ENCODE measurements around the gene MMEL1.

MMEL1 gene

DNA sequence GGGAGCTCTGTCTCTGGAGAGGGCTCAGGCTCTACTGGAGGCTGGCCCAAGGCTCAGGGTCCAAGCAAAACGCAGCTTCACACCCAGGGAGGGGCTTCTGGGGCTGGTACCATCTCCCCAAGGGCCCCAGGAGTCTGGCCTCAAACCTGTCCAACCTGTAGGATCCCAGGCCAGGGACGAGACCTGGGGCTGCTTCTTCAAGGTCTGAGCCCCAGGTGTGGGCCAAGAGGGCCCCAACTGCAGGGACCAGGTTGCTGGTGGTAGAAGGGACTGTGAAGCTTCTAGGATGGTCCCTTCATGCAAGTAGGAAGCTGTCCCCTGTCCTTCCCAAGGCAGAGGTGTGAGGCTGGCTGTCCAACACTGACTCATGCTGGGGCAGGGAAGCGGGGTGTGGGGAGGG, 7.8 kb upstream of the MMEL1 start:
- Histone ChIP-seq H2AK5ac (ENCODE audit: low read depth, low read length) (no peak overlapping the region), H3K4me3 (ENCODE audit: low read length in 2 of 2) (no peak overlapping the region), H3K4me1 (ENCODE audit: control insufficient read depth in 2 of 2, insufficient read depth in 1 of 2, low read depth in 1 of 2, low read length in 2 of 2) (peaks cover 5 to 11% of the 10 kb centered on the region in 2 donors), H3K18ac (ENCODE audit: low read length) (no peak overlapping the region), H3K23ac (ENCODE audit: low read depth, low read length, poor library complexity) (peak overlapping the region; percentile 38), H4K91ac (ENCODE audit: low read depth, low read length, poor library complexity) (no peak overlapping the region), H4K8ac (ENCODE audit: low read depth, low read length) (no peak overlapping the region), H3K9me3 (replicated peaks in 1 of 2; ENCODE audit: control insufficient read depth in 2 of 2, insufficient read depth in 1 of 2, low read depth in 1 of 2, low read length in 2 of 2) (peaks cover 5 to 10% of the 10 kb centered on the region in 2 donors), H3K4ac (ENCODE audit: low read length) (no peak overlapping the region), H2AFZ (ENCODE audit: low read length) (no peak overlapping the region), H2BK5ac (ENCODE audit: low read length) (no peak overlapping the region), H3K27me3 (ENCODE audit: control insufficient read depth in 3 of 3, insufficient read depth in 3 of 3, low read depth in 1 of 3, low read length in 3 of 3) (peaks cover 0 to 15% (median 2%) of the 10 kb centered on the region in 3 experiments), H3K4me2 (ENCODE audit: insufficient read depth, low read length, poor library complexity, severe bottlenecking) (no peak overlapping the region), H3K9ac (ENCODE audit: low read depth, low read length, poor library complexity) (no peak overlapping the region), H2BK120ac (ENCODE audit: low read depth, low read length) (no peak overlapping the region), H2BK12ac (ENCODE audit: low read length) (no peak overlapping the region), H3K36me3 (replicated peaks in 1 of 2; ENCODE audit: control insufficient read depth in 2 of 2, insufficient read depth in 2 of 2, low read length in 2 of 2) (no peaks in the 10 kb centered on the region), H3K14ac (ENCODE audit: low read length) (no peak overlapping the region), H3K79me1 (ENCODE audit: low read depth, low read length) (peaks cover 13% of the 10 kb centered on the region), H3K27ac (replicated peaks; ENCODE audit: low read length) (no peak overlapping the region), H2BK15ac (ENCODE audit: low read length) (no peak overlapping the region)
- WGBS, 2 donors (ENCODE audit: extremely low coverage in 2 of 2, insufficient read length in 2 of 2, insufficient replicate concordance in 1 of 2) = no CpG with 5 or more reads among the region's 3 CpGs
- DNase-seq (ENCODE audit: low spot score) = no peak

DNA sequence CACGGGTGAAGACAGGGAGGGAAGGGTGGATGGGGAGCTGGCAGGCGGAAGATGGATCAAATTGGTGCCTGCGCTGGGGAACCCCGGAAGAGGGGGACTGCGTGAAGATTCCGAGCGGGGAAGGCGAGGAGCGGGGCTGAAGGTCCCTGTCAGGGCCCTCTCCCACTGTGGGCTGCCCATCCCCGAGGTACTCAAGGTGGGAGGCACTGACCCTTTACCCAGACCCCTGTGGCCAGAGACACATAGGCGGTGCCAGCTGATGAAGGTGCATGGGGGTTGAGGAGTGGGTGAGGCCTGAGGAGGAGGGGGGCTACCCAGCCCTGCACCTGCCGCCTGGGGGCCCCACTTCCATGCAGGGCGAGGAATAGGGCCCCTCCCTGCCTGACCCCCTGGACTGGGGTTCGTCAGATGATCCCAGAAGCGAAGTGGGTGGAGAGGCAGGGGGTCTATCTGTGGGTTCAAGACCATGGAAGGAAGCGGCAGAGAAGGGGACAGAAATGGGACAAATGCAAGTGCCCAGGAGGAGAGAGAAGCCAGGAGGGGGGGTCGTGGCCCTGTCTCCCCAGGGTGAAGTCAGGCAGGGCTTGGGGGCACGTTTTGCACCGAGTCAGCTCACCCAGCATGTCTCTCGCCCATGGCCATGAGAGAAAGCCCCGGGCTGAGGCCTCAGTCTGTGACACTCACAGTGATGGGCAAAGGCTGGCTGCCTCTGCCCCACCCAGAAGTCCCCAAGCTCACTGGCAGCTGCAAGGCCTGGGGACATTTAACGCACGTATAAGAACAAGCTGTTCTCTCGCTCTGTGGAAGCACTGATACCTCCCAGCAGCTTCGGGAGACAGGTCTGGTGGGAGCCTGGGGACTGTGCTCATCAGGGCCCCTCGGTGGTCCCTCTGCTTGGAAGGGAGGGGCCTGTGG, 7.0 kb upstream of the MMEL1 start:
- peak overlapping the region; percentile 50 for H3K9ac ChIP-seq (ENCODE audit: low read depth, low read length, poor library complexity)
- H2AFZ ChIP-seq (ENCODE audit: low read length) = no peak overlapping the region
- peaks cover 5 to 11% of the 10 kb centered on the region in 2 donors for H3K4me1 ChIP-seq (ENCODE audit: control insufficient read depth in 2 of 2, insufficient read depth in 1 of 2, low read depth in 1 of 2, low read length in 2 of 2)
- H2BK120ac ChIP-seq (ENCODE audit: low read depth, low read length) = no peak overlapping the region
- no peak overlapping the region for H4K8ac ChIP-seq (ENCODE audit: low read depth, low read length)
- H3K4me2 ChIP-seq (ENCODE audit: insufficient read depth, low read length, poor library complexity, severe bottlenecking) = no peak overlapping the region
- no peak for DNase-seq (ENCODE audit: low spot score)
- H2BK15ac ChIP-seq (ENCODE audit: low read length) = no peak overlapping the region
- peak overlapping the region; percentile 28 for H3K18ac ChIP-seq (ENCODE audit: low read length)
- no peak overlapping the region for H3K14ac ChIP-seq (ENCODE audit: low read length)
- H3K27ac ChIP-seq (replicated peaks; ENCODE audit: low read length) = no peak overlapping the region
- H3K79me1 ChIP-seq (ENCODE audit: low read depth, low read length) = peaks cover 13% of the 10 kb centered on the region
- no peak overlapping the region for H4K91ac ChIP-seq (ENCODE audit: low read depth, low read length, poor library complexity)
- H2BK12ac ChIP-seq (ENCODE audit: low read length) = no peak overlapping the region
- H3K23ac ChIP-seq (ENCODE audit: low read depth, low read length, poor library complexity) = peak overlapping the region; percentile 38
- H3K4me3 ChIP-seq (ENCODE audit: low read length in 2 of 2) = no peak overlapping the region
- no peaks in the 10 kb centered on the region for H3K36me3 ChIP-seq (replicated peaks in 1 of 2; ENCODE audit: control insufficient read depth in 2 of 2, insufficient read depth in 2 of 2, low read length in 2 of 2)
- H3K9me3 ChIP-seq (replicated peaks in 1 of 2; ENCODE audit: control insufficient read depth in 2 of 2, insufficient read depth in 1 of 2, low read depth in 1 of 2, low read length in 2 of 2) = peaks cover 5 to 10% of the 10 kb centered on the region in 2 donors
- no CpG with 5 or more reads among the region's 26 CpGs for WGBS, 2 donors (ENCODE audit: extremely low coverage in 2 of 2, insufficient read length in 2 of 2, insufficient replicate concordance in 1 of 2)
- no peak overlapping the region for H2AK5ac ChIP-seq (ENCODE audit: low read depth, low read length)
- no peak overlapping the region for H3K4ac ChIP-seq (ENCODE audit: low read length)
- H3K27me3 ChIP-seq (ENCODE audit: control insufficient read depth in 3 of 3, insufficient read depth in 3 of 3, low read depth in 1 of 3, low read length in 3 of 3) = peaks cover 0 to 14% (median 2%) of the 10 kb centered on the region in 3 experiments
- no peak overlapping the region for H2BK5ac ChIP-seq (ENCODE audit: low read length)

DNA sequence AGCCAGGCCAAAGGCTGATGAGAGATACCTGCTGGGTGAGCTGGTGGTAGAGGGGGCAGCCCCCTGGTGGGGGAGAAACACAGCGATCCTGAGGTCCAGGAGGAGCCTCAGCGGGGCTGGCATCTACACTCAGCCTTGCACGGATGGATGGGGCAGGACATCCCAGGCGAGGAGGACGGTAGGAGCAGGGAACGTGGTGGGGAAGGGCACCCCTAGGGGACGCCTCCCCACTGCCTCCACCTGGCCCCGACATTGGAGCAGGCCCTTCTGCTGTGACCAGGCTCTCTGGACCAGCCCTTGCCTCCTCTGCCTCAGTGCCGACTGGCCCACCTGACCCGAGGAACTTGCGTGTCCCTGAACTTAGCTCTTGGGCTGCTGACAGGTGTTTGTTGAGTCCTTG, 6.4 kb upstream of the MMEL1 start:
- H4K91ac ChIP-seq (ENCODE audit: low read depth, low read length, poor library complexity) = no peak overlapping the region
- no peak overlapping the region for H4K8ac ChIP-seq (ENCODE audit: low read depth, low read length)
- H3K79me1 ChIP-seq (ENCODE audit: low read depth, low read length) = peaks cover 13% of the 10 kb centered on the region
- H3K4ac ChIP-seq (ENCODE audit: low read length) = no peak overlapping the region
- peak overlapping the region; percentile 38 for H3K23ac ChIP-seq (ENCODE audit: low read depth, low read length, poor library complexity)
- H3K9me3 ChIP-seq (replicated peaks in 1 of 2; ENCODE audit: control insufficient read depth in 2 of 2, insufficient read depth in 1 of 2, low read depth in 1 of 2, low read length in 2 of 2) = peaks cover 5 to 10% of the 10 kb centered on the region in 2 donors
- H2AFZ ChIP-seq (ENCODE audit: low read length) = no peak overlapping the region
- H3K9ac ChIP-seq (ENCODE audit: low read depth, low read length, poor library complexity) = no peak overlapping the region
- H3K27me3 ChIP-seq (ENCODE audit: control insufficient read depth in 3 of 3, insufficient read depth in 3 of 3, low read depth in 1 of 3, low read length in 3 of 3) = peaks cover 0 to 8% (median 2%) of the 10 kb centered on the region in 3 experiments
- no peak for DNase-seq (ENCODE audit: low spot score)
- H3K18ac ChIP-seq (ENCODE audit: low read length) = no peak overlapping the region
- no peaks in the 10 kb centered on the region for H3K36me3 ChIP-seq (replicated peaks in 1 of 2; ENCODE audit: control insufficient read depth in 2 of 2, insufficient read depth in 2 of 2, low read length in 2 of 2)
- no peak overlapping the region for H3K27ac ChIP-seq (replicated peaks; ENCODE audit: low read length)
- H2AK5ac ChIP-seq (ENCODE audit: low read depth, low read length) = no peak overlapping the region
- no CpG with 5 or more reads among the region's 11 CpGs for WGBS, 2 donors (ENCODE audit: extremely low coverage in 2 of 2, insufficient read length in 2 of 2, insufficient replicate concordance in 1 of 2)
- no peak overlapping the region for H2BK120ac ChIP-seq (ENCODE audit: low read depth, low read length)
- peaks cover 5 to 11% of the 10 kb centered on the region in 2 donors for H3K4me1 ChIP-seq (ENCODE audit: control insufficient read depth in 2 of 2, insufficient read depth in 1 of 2, low read depth in 1 of 2, low read length in 2 of 2)
- H2BK12ac ChIP-seq (ENCODE audit: low read length) = no peak overlapping the region
- H3K4me3 ChIP-seq (ENCODE audit: low read length in 2 of 2) = no peak overlapping the region
- H3K4me2 ChIP-seq (ENCODE audit: insufficient read depth, low read length, poor library complexity, severe bottlenecking) = no peak overlapping the region
- H2BK5ac ChIP-seq (ENCODE audit: low read length) = no peak overlapping the region
- no peak overlapping the region for H2BK15ac ChIP-seq (ENCODE audit: low read length)
- no peak overlapping the region for H3K14ac ChIP-seq (ENCODE audit: low read length)

DNA sequence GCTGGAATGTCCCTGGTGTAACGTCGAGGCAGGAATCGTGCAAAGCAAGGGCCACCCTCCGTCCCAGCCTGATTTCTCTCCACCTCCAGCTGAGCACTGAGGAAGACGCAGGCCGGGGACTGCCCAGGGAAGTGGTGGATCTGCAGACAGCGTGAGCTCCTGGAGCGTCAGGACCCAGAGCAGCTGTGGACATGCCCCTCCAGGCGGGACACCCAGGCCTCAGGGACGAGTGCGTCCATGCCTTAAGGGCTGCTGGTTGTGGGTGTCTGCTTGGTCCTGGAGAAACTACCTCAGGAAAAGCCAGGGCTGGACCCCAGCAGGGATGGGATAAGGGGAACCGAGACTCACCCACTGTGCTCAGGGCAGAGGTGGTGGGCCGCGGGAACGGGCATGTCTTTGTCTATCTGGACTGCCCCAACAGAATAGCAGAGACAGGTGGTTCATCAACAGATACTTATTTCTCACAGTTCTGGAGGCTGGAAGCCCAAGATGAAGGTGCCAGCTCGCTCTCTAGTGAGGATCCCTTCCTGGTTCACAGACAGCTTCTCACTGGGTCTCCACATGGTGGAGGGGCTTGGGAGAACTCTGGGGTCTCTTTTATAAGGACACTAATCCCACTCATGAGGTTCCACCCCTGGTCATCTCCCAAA, 5.8 kb upstream of the MMEL1 start:
- H3K79me1 ChIP-seq (ENCODE audit: low read depth, low read length) = peaks cover 13% of the 10 kb centered on the region

More for the DNA sequence above, 5.8 kb upstream of the MMEL1 start:
- H2AK5ac ChIP-seq (ENCODE audit: low read depth, low read length) = no peak overlapping the region
- H3K27ac ChIP-seq (replicated peaks; ENCODE audit: low read length) = no peak overlapping the region
- H3K14ac ChIP-seq (ENCODE audit: low read length) = no peak overlapping the region
- no peak overlapping the region for H2BK5ac ChIP-seq (ENCODE audit: low read length)
- peaks cover 3 to 8% of the 10 kb centered on the region in 2 donors for H3K4me1 ChIP-seq (ENCODE audit: control insufficient read depth in 2 of 2, insufficient read depth in 1 of 2, low read depth in 1 of 2, low read length in 2 of 2)
- H3K18ac ChIP-seq (ENCODE audit: low read length) = no peak overlapping the region
- H3K23ac ChIP-seq (ENCODE audit: low read depth, low read length, poor library complexity) = peak overlapping the region; percentile 47
- H3K9ac ChIP-seq (ENCODE audit: low read depth, low read length, poor library complexity) = no peak overlapping the region
- H4K91ac ChIP-seq (ENCODE audit: low read depth, low read length, poor library complexity) = no peak overlapping the region
- no peak overlapping the region for H2AFZ ChIP-seq (ENCODE audit: low read length)
- H2BK120ac ChIP-seq (ENCODE audit: low read depth, low read length) = no peak overlapping the region
- no peaks in the 10 kb centered on the region for H3K36me3 ChIP-seq (replicated peaks in 1 of 2; ENCODE audit: control insufficient read depth in 2 of 2, insufficient read depth in 2 of 2, low read length in 2 of 2)
- peaks cover 5 to 10% of the 10 kb centered on the region in 2 donors for H3K9me3 ChIP-seq (replicated peaks in 1 of 2; ENCODE audit: control insufficient read depth in 2 of 2, insufficient read depth in 1 of 2, low read depth in 1 of 2, low read length in 2 of 2)
- H3K4ac ChIP-seq (ENCODE audit: low read length) = no peak overlapping the region
- H3K27me3 ChIP-seq (ENCODE audit: control insufficient read depth in 3 of 3, insufficient read depth in 3 of 3, low read depth in 1 of 3, low read length in 3 of 3) = peaks cover 0 to 4% (median 2%) of the 10 kb centered on the region in 3 experiments
- no peak overlapping the region for H3K4me2 ChIP-seq (ENCODE audit: insufficient read depth, low read length, poor library complexity, severe bottlenecking)
- peak overlapping the region in 1 of 2 donors; percentile 24 for H3K4me3 ChIP-seq (ENCODE audit: low read length in 2 of 2)
- no peak for DNase-seq (ENCODE audit: low spot score)
- no peak overlapping the region for H2BK12ac ChIP-seq (ENCODE audit: low read length)
- no peak overlapping the region for H4K8ac ChIP-seq (ENCODE audit: low read depth, low read length)
- no peak overlapping the region for H2BK15ac ChIP-seq (ENCODE audit: low read length)
- no CpG with 5 or more reads among the region's 16 CpGs for WGBS, 2 donors (ENCODE audit: extremely low coverage in 2 of 2, insufficient read length in 2 of 2, insufficient replicate concordance in 1 of 2)

All from neuronal stem cell (in vitro differentiated cells).